Aorta (tissue), 5 donors: ENCODE data around the gene PDILT. TPM values are rescaled to one million over a fixed set of nuclear protein-coding genes. Genes with fewer than 3 reads are reported as not detected.
A peak's percentile ranks its signal among the peaks of the same experiment; 100 is the strongest.

Experiments used
- ATAC-seq: fragments of 200-7000 bp; cut with Tn5 transposase; one replicate; pipeline ENCODE4 v1.9.1; 2022; ENCODE audit warnings: moderate library complexity; ENCODE audit not compliant: low FRiP score
- DNase-seq, 2 donors: peaks; one replicate each; pipeline ENCODE4 v3.0.0-alpha.2; 2020
- H3K27ac ChIP-seq, 2 donors: one replicate each; pipeline ENCODE4 v1.5.1; 2013; ENCODE audit warnings: low read length in 2 of 2, mild to moderate bottlenecking in 2 of 2, moderate library complexity in 2 of 2, control low read depth in 1 of 2, inconsistent platforms in 1 of 2, low read depth in 1 of 2
- H3K27me3 ChIP-seq, 2 donors: one replicate each; pipeline ENCODE4 v1.6.1; 2013; ENCODE audit warnings: control low read depth in 1 of 2, low read length in 1 of 2, mild to moderate bottlenecking in 1 of 2, moderate library complexity in 1 of 2; ENCODE audit not compliant: insufficient read depth in 2 of 2, control insufficient read depth in 1 of 2
- H3K36me3 ChIP-seq, 2 donors: one replicate each; pipeline ENCODE4 v1.6.1; 2013; ENCODE audit warnings: control low read depth in 1 of 2, low read length in 1 of 2, mild to moderate bottlenecking in 1 of 2; ENCODE audit not compliant: insufficient read depth in 2 of 2, control insufficient read depth in 1 of 2
- H3K4me1 ChIP-seq, 2 donors: one replicate each; pipeline ENCODE4 v1.6.1; 2013; ENCODE audit warnings: low read length in 2 of 2, control low read depth in 1 of 2, mild to moderate bottlenecking in 1 of 2, moderate library complexity in 1 of 2; ENCODE audit not compliant: insufficient read depth in 2 of 2, control insufficient read depth in 1 of 2
- H3K4me3 ChIP-seq, 2 donors: one replicate each; pipeline ENCODE4 v1.5.1; 2013; ENCODE audit warnings: low read length in 2 of 2, control low read depth in 1 of 2, mild to moderate bottlenecking in 1 of 2
- H3K9me3 ChIP-seq: one replicate; pipeline ENCODE4 v1.6.1; 2013; ENCODE audit warnings: mild to moderate bottlenecking, low read length; ENCODE audit not compliant: control insufficient read depth
- WGBS, 2 donors: extraction: QIAGEN DNeasy Blood & Tissue Kit; methylation state at CpG; one replicate each; pipeline ENCODE4 v1.1.7; 2013; 5-methylcytosine and 5-hydroxymethylcytosine counted together
- intact Hi-C, 2 donors: fragments of 100-400 bp; cut with DNase I; formaldehyde crosslinking; loops; one replicate each; pipeline versions ENCODE4 v1.14.2 to v1.15.0; 2022
- polyA plus RNA-seq, 2 donors: library from polyadenylated mRNA; stranded (reverse); fragments of 200-250 nt; gene quantifications; one replicate each; pipeline ENCODE4 v1.2.3, GENCODE V29; 2013
- total RNA-seq, 2 donors: library from RNA; stranded (reverse); fragmentation: NEBNext Ultra II Directional; extraction: Animal tissue kit (Norgen Biotek cat#: 25700); gene quantifications; one replicate each; pipeline ENCODE4 v1.2.1, GENCODE V29; 2021
- donor health status: healthy with polysubstance abuse.
- donor health status: Bipolar disorder and iron deficiency.
- donor health status: DM: no; HTN: no; CAD: no.
- donor health status: DM: no; HTN: no; CAD: no.
- donor health status: DM: yes; HTN: yes; CAD: no.

The PDILT gene
- total and polyA plus RNA-seq, 4 donors = not detected

- intact Hi-C loops = no loop called here
- no peak for DNase-seq
These were observed 21.2 kb downstream of the PDILT start for GRCh38 chr16:20383106-20384029.

GRCh38 chr16:20382202-20382948 lies 22.2 kb downstream of the PDILT start:
- H3K4me1 ChIP-seq = no peaks in the 10 kb centered on the region
- no peaks in the 10 kb centered on the region for H3K27me3 ChIP-seq
- DNase-seq = no peak
- intact Hi-C loops = no loop called here
- H3K4me3 ChIP-seq = no peak overlapping the region
- H3K36me3 ChIP-seq = no peaks in the 10 kb centered on the region
- 91 to 92% methylated on average over 7 of the region's 7 CpGs for WGBS, 2 donors
- no peak overlapping the region for H3K27ac ChIP-seq
- no peak for ATAC-seq
- H3K9me3 ChIP-seq = no peaks in the 10 kb centered on the region

More at GRCh38 chr16:20383106-20384029, 21.2 kb downstream of the PDILT start:
- 29 to 39% methylated on average over 11 of the region's 11 CpGs for WGBS, 2 donors
- H3K9me3 ChIP-seq = no peaks in the 10 kb centered on the region
- H3K27me3 ChIP-seq = no peaks in the 10 kb centered on the region
- no peak overlapping the region for H3K27ac ChIP-seq
- H3K4me1 ChIP-seq = no peaks in the 10 kb centered on the region
- ATAC-seq = peak; percentile 71
- H3K4me3 ChIP-seq = no peak overlapping the region
- no peaks in the 10 kb centered on the region for H3K36me3 ChIP-seq

- Histone ChIP-seq H3K36me3 (no peaks in the 10 kb centered on the region), H3K4me1 (no peaks in the 10 kb centered on the region), H3K4me3 (no peak overlapping the region), H3K27me3 (no peaks in the 10 kb centered on the region), H3K9me3 (no peaks in the 10 kb centered on the region), H3K27ac (no peak overlapping the region)
- DNase-seq (no peak), ATAC-seq (no peak)
- WGBS, 2 donors = 50 to 61% methylated on average over 3 of the region's 3 CpGs
- intact Hi-C loops = no loop called here
These were observed 23.8 kb downstream of the PDILT start for GRCh38 chr16:20380782-20381181.

GRCh38 chr16:20377181-20377580 lies 27.4 kb downstream of the PDILT start:
- intact Hi-C loops = no loop called here
- no peak overlapping the region for H3K27ac ChIP-seq
- no peaks in the 10 kb centered on the region for H3K36me3 ChIP-seq
- no peak overlapping the region for H3K4me3 ChIP-seq
- WGBS, 2 donors = 72 to 75% methylated on average over 5 of the region's 5 CpGs
- no peak for DNase-seq
- H3K9me3 ChIP-seq = peaks cover 1% of the 10 kb centered on the region
- H3K4me1 ChIP-seq = no peaks in the 10 kb centered on the region
- no peak for ATAC-seq
- H3K27me3 ChIP-seq = no peaks in the 10 kb centered on the region

- intact Hi-C loops = no loop called here
- 72 to 78% methylated on average over 5 of the region's 5 CpGs for WGBS, 2 donors
- ATAC-seq = no peak
These were observed 31.8 kb downstream of the PDILT start for GRCh38 chr16:20372701-20373100.

GRCh38 chr16:20369452-20370054 lies 35.0 kb downstream of the PDILT start:
- ATAC-seq (no peak), DNase-seq (no peak)
- intact Hi-C loops = no loop called here
- peaks cover 0 to 2% of the 10 kb centered on the region in 2 donors for H3K27me3 ChIP-seq
- no peak overlapping the region for H3K4me3 ChIP-seq
- H3K27ac ChIP-seq = no peak overlapping the region
- 65 to 67% methylated on average over 9 of the region's 9 CpGs for WGBS, 2 donors
- peaks cover 1% of the 10 kb centered on the region for H3K9me3 ChIP-seq
- H3K36me3 ChIP-seq = no peaks in the 10 kb centered on the region
- no peaks in the 10 kb centered on the region for H3K4me1 ChIP-seq

More at GRCh38 chr16:20372701-20373100, 31.8 kb downstream of the PDILT start:
- no peaks in the 10 kb centered on the region for H3K4me1 ChIP-seq
- no peak for DNase-seq
- no peak overlapping the region for H3K4me3 ChIP-seq
- H3K27me3 ChIP-seq = peaks cover 0 to 2% of the 10 kb centered on the region in 2 donors
- no peaks in the 10 kb centered on the region for H3K36me3 ChIP-seq
- peaks cover 1% of the 10 kb centered on the region for H3K9me3 ChIP-seq
- no peak overlapping the region for H3K27ac ChIP-seq

- intact Hi-C loops = no loop called here
- DNase-seq (no peak), ATAC-seq (no peak)
- Histone ChIP-seq H3K36me3 (no peaks in the 10 kb centered on the region), H3K27ac (no peak overlapping the region), H3K9me3 (no peaks in the 10 kb centered on the region), H3K4me1 (no peaks in the 10 kb centered on the region), H3K4me3 (no peak overlapping the region), H3K27me3 (no peaks in the 10 kb centered on the region)
- WGBS, 2 donors = 72 to 84% methylated on average over 3 of the region's 3 CpGs
These were observed 40.5 kb downstream of the PDILT start for GRCh38 chr16:20364051-20364450.

GRCh38 chr16:20363191-20363590 lies 41.3 kb downstream of the PDILT start:
- no peak for DNase-seq
- Histone ChIP-seq H3K4me1 (no peaks in the 10 kb centered on the region), H3K4me3 (no peak overlapping the region), H3K27ac (no peak overlapping the region), H3K9me3 (no peaks in the 10 kb centered on the region), H3K36me3 (no peaks in the 10 kb centered on the region), H3K27me3 (no peaks in the 10 kb centered on the region)
- intact Hi-C loops = no loop called here
- 4 to 12% methylated on average over 2 of the region's 2 CpGs for WGBS, 2 donors
- ATAC-seq = no peak
